HepG2 (cell line): ENCODE data around the gene METTL2A. TPM values are rescaled to one million over a fixed set of nuclear protein-coding genes. Genes with fewer than 3 reads are reported as not detected.

Experiments used
- PHF8 ChIP-seq: sonication (generic); formaldehyde crosslinking; IDR thresholded peaks from 2 replicates; pipeline ENCODE4 v1.5.0; 2020; ENCODE audit warnings: missing genetic modification reagents
- POLR2AphosphoS5 ChIP-seq: IDR thresholded peaks from 2 replicates; pipeline ENCODE4 v1.6.1; 2012; ENCODE audit warnings: low read depth, low read length
- ZBTB10 ChIP-seq: sonication (generic); formaldehyde crosslinking; IDR thresholded peaks from 2 replicates; pipeline ENCODE4 v1.4.0; 2020; ENCODE audit warnings: missing genetic modification reagents, borderline replicate concordance
- ZNF142 ChIP-seq: sonication (generic); formaldehyde crosslinking; IDR thresholded peaks from 2 replicates; pipeline ENCODE4 v1.4.0; 2020; ENCODE audit warnings: missing genetic modification reagents
- ZNF317 ChIP-seq: sonication (generic); formaldehyde crosslinking; IDR thresholded peaks from 2 replicates; pipeline ENCODE4 v1.5.0; 2020; ENCODE audit warnings: mild to moderate bottlenecking, missing genetic modification reagents
- ZNF687 ChIP-seq: sonication (generic); formaldehyde crosslinking; IDR thresholded peaks from 2 replicates; pipeline ENCODE4 v1.5.1; 2020; ENCODE audit warnings: mild to moderate bottlenecking, missing genetic modification reagents, moderate library complexity
- ZSCAN9 ChIP-seq: IDR thresholded peaks from 2 replicates; pipeline ENCODE4 v1.6.1; 2016; ENCODE audit warnings: borderline replicate concordance
- polyA plus RNA-seq, 8 experiments: library from polyadenylated mRNA; depleted of rRNA in 3 of 8; stranded (reverse) in 7 of 8; unstranded in 1 of 8; fragments of >200 nt; fragmentation: Illumina TruSeq in 4 of 8; extraction: Trizol in 4 of 8; gene quantifications; 2 replicates each; pipeline versions ENCODE4 v1.2.1 to v1.2.3, GENCODE V29; 2011 to 2016; ENCODE audit warnings: low read depth in 4 of 8, missing spikeins in 1 of 8, mixed read lengths in 1 of 8; ENCODE audit not compliant: insufficient read depth in 1 of 8
- total RNA-seq, 5 experiments: library from RNA; depleted of rRNA; stranded (reverse); fragments of >200 nt; fragmentation: Illumina TruSeq; extraction: Trizol; gene quantifications; 2 replicates each; pipeline ENCODE4 v1.2.3, GENCODE V29; 2016; ENCODE audit warnings: low read depth in 1 of 5
- TF ChIP-seq, protein P1 (sequence below): sonication (generic); formaldehyde crosslinking; IDR thresholded peaks from 2 replicates; pipeline ENCODE4 v1.8.1; 2023; ENCODE audit warnings: missing genetic modification reagents, mild to moderate bottlenecking, borderline replicate concordance

METTL2A gene
- total and polyA plus RNA-seq, 2 of the 13 experiments (the other 11 are each of a cell fraction or from before 2014, with no cell fraction given), result 15.6 to 32.3 TPM

DNA sequence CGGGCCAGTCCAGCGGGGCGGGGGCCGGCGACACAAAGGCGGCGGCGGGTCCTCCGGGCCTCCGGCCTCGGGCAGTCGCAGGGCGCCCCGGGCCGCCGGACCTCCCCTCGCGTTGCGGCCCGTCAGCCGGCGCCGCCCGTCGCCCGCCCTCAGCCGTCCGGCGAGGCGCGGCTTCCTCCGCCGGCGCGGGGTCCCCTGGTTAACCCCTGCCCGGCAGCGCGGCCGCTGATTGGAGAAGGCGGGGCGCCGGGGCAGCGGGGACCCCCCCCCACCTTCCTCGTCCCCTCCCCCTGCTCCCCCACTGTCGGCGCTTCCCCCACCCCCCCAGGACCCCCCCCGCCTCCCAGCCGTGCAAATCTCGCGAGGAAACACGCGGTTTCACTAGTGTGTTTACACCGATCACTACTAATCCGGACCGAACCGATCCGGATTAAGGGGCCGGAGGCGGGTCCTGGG lies 54.8 kb downstream of the METTL2A start, which contains the start of gene TLK2 (continued):
- 0 out of 2 replicates have a peak, but pooled peaks have one; percentile 23 for TF ChIP-seq ZBTB10 (CRISPR knock-in tag)
- TF ChIP-seq, protein P1, sequence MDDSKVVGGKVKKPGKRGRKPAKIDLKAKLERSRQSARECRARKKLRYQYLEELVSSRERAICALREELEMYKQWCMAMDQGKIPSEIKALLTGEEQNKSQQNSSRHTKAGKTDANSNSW (CRISPR knock-in tag), result no peak
- TF ChIP-seq ZNF317 (CRISPR knock-in tag), result no peak
- TF ChIP-seq ZNF142 (CRISPR knock-in tag), result 0 out of 2 replicates have a peak, but pooled peaks have one; percentile 43
- peak; percentile 35; the same call in 1 of the 2 replicates for TF ChIP-seq POLR2AphosphoS5
- TF ChIP-seq PHF8, result peak; percentile 60; the same call in 1 of the 2 replicates
- TF ChIP-seq ZNF687, result peak; percentile 40; the same call in 1 of the 2 replicates
- peak; percentile 24; the same call in 1 of the 2 replicates for TF ChIP-seq ZSCAN9 (CRISPR knock-in tag)
